GM21619 (cell line): ENCODE measurements around the gene ILDR2.
"Not testable (repeated sequence)": the region's sequence is repeated elsewhere in the genome, so short reads cannot be mapped to it uniquely, and the experiment has no call there.

Source experiments
- ATAC-seq: cut with Tn5 transposase; IDR thresholded peaks from one replicate; pipeline ENCODE4 v1.9.1; 2021; ENCODE audit not compliant: unreplicated experiment

ILDR2 gene

GRCh38 chr1:166889776-166890175 is 85.6 kb downstream of the ILDR2 start:
- no peak for ATAC-seq

GRCh38 chr1:166888373-166889111 is 86.8 kb downstream of the ILDR2 start:
- no peak for ATAC-seq

GRCh38 chr1:166884971-166885370 is 90.4 kb downstream of the ILDR2 start:
- ATAC-seq, result no peak

GRCh38 chr1:166884040-166884642 is 91.2 kb downstream of the ILDR2 start:
- ATAC-seq, result no peak

- no peak for ATAC-seq
Measured at GRCh38 chr1:166882893-166883292, 92.4 kb downstream of the ILDR2 start.

GRCh38 chr1:166878173-166878917 is 97.0 kb downstream of the ILDR2 start:
- not testable (repeated sequence) for ATAC-seq

GRCh38 chr1:166876540-166876838 is 98.9 kb downstream of the ILDR2 start:
- no peak for ATAC-seq

GRCh38 chr1:166875734-166876539 is 99.4 kb downstream of the ILDR2 start, which contains the start of gene TADA1:
Gene TADA1, minus strand, starts transcription at chr1:166876264. Its CDS starts 31 bp downstream, at chr1:166876233.
- peak; percentile 89 for ATAC-seq

- ATAC-seq, result no peak
Measured at GRCh38 chr1:166875302-166875733, 100.0 kb downstream of the ILDR2 start.

GRCh38 chr1:166874464-166874863 is 100.9 kb downstream of the ILDR2 start:
- no peak for ATAC-seq

GRCh38 chr1:166870584-166870983 is 104.8 kb downstream of the ILDR2 start:
- ATAC-seq, result no peak

- ATAC-seq, result no peak
Measured at GRCh38 chr1:166869318-166870099, 105.8 kb downstream of the ILDR2 start.

- ATAC-seq, result no peak
Measured at GRCh38 chr1:166868639-166869038, 106.7 kb downstream of the ILDR2 start.

- ATAC-seq, result no peak
Measured at GRCh38 chr1:166865926-166866325, 109.4 kb downstream of the ILDR2 start.

GRCh38 chr1:166859597-166859996 is 115.7 kb downstream of the ILDR2 start:
- ATAC-seq, result no peak

- ATAC-seq, result no peak
Measured at GRCh38 chr1:166858726-166859419, 116.5 kb downstream of the ILDR2 start.
